Measurements from ENCODE around the gene BMP5.

DNA sequence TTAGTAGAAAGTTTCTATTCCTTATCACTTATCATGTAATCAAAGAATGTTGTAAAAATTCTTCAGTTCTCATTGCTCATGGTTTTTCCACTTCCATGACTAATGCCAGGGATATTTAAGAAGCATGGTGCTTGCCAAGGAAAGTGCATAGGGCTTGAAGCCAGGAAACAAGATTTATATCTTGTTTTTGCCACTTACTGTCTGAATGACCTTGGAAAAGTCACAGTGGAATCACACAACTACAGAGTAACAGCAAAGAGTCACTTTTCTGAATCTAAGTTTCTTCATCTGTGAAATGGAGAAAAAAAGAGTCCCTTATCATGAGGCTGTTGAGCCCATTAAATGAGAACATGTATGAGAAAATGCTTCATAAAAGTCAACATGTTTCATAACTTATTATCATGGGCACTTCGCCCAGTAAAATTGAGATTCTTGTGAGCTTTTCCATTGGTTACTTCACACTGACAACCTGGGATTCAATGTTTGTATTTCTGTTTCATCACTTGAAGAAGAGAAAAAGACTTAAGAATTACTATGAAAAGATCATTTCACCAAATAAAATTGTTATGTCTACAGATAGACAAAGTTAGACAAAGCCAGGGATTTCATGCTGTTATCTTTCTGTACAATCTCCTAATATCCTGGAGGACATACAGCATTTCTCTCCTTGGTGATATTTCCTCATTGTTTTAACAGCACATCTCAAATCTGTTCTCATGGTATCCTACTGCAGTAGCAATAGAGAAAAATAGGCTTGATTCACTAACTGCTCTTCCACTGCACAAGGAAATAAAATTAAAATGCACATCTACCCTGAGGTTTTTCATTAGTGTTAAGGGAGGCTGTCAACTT lies 7.6 kb upstream of the BMP5 start:
- TF ChIP-seq YY1 (IDR thresholded peaks at IDR 0.05; ENCODE audit: insufficient read depth, insufficient read length) (no peak), ZNF274 (IDR thresholded peaks at IDR 0.05; ENCODE audit: low read depth, low read length) (no peak)

Data from NT2/D1 (cell line).